ENCODE results near the gene TRUB2.

TRUB2 gene

DNA sequence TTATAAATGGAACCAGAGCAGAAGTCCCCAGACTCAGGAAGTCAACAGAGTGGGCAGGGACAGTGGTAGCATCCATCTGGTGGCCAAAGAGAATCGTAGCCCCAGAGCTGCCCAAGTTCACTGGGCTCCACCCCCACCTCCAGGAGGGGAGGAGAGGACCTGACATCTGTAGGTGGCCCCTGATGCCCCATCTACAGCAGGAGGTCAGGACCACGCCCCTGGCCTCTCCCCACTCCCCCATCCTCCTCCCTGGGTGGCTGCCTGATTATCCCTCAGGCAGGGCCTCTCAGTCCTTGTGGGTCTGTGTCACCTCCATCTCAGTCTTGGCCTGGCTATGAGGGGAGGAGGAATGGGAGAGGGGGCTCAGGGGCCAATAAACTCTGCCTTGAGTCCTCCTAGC lies 38.6 kb upstream of the TRUB2 start:
- H3K4me3 ChIP-seq (ENCODE audit: low read length), result no peak overlapping the region

GRCh38 chr9:128358861-128359260 lies 36.6 kb upstream of the TRUB2 start:
- H3F3A ChIP-seq (ENCODE audit: control insufficient read depth, insufficient read depth), result no peaks in the 10 kb centered on the region; the same call in 1 of the 2 replicates
- no peak overlapping the region for H3K4me3 ChIP-seq (ENCODE audit: low read length)
- H3K4me1 ChIP-seq (ENCODE audit: control insufficient read depth, low read length), result peaks cover 9% of the 10 kb centered on the region
- H3K9me2 ChIP-seq (replicated peaks; ENCODE audit: control insufficient read depth, low read length), result no peaks in the 10 kb centered on the region
- no peak for TF ChIP-seq EZH2phosphoT487 (IDR thresholded peaks at IDR 0.05; ENCODE audit: borderline replicate concordance, low read length)
- TF ChIP-seq, protein P1, sequence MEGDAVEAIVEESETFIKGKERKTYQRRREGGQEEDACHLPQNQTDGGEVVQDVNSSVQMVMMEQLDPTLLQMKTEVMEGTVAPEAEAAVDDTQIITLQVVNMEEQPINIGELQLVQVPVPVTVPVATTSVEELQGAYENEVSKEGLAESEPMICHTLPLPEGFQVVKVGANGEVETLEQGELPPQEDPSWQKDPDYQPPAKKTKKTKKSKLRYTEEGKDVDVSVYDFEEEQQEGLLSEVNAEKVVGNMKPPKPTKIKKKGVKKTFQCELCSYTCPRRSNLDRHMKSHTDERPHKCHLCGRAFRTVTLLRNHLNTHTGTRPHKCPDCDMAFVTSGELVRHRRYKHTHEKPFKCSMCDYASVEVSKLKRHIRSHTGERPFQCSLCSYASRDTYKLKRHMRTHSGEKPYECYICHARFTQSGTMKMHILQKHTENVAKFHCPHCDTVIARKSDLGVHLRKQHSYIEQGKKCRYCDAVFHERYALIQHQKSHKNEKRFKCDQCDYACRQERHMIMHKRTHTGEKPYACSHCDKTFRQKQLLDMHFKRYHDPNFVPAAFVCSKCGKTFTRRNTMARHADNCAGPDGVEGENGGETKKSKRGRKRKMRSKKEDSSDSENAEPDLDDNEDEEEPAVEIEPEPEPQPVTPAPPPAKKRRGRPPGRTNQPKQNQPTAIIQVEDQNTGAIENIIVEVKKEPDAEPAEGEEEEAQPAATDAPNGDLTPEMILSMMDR (IDR thresholded peaks at IDR 0.05; ENCODE audit: low read depth, low read length, poor library complexity, severe bottlenecking), result no peak
- H3K27me3 ChIP-seq (ENCODE audit: control insufficient read depth, low read length), result no peaks in the 10 kb centered on the region
- H3K36me3 ChIP-seq (ENCODE audit: control insufficient read depth, low read length), result peaks cover 8% of the 10 kb centered on the region; the same call in 1 of the 2 replicates
- no peak overlapping the region for H3K27ac ChIP-seq (ENCODE audit: low read depth, low read length)
- no peaks in the 10 kb centered on the region for H3K79me2 ChIP-seq (ENCODE audit: control insufficient read depth, low read length)
- H4K20me1 ChIP-seq (ENCODE audit: control insufficient read depth, insufficient read depth, low read depth, low read length), result no peaks in the 10 kb centered on the region
- H3K9me3 ChIP-seq (ENCODE audit: control insufficient read depth, insufficient read depth, low read length), result no peaks in the 10 kb centered on the region
- H3K4me2 ChIP-seq (ENCODE audit: low read length), result no peak overlapping the region

More for the DNA sequence above, 38.6 kb upstream of the TRUB2 start:
- H3K4me2 ChIP-seq (ENCODE audit: low read length), result no peak overlapping the region
- peaks cover 26% of the 10 kb centered on the region for H3K4me1 ChIP-seq (ENCODE audit: control insufficient read depth, low read length)
- peaks cover 2% of the 10 kb centered on the region; the same call in 1 of the 2 replicates for H3K36me3 ChIP-seq (ENCODE audit: control insufficient read depth, low read length)
- H3K9me2 ChIP-seq (replicated peaks; ENCODE audit: control insufficient read depth, low read length), result no peaks in the 10 kb centered on the region
- no peaks in the 10 kb centered on the region for H3K79me2 ChIP-seq (ENCODE audit: control insufficient read depth, low read length)
- no peak overlapping the region for H3K27ac ChIP-seq (ENCODE audit: low read depth, low read length)
- H3K9me3 ChIP-seq (ENCODE audit: control insufficient read depth, insufficient read depth, low read length), result no peaks in the 10 kb centered on the region
- TF ChIP-seq, protein P1 (IDR thresholded peaks at IDR 0.05; ENCODE audit: low read depth, low read length, poor library complexity, severe bottlenecking), result no peak
- TF ChIP-seq EZH2phosphoT487 (IDR thresholded peaks at IDR 0.05; ENCODE audit: borderline replicate concordance, low read length), result no peak
- H4K20me1 ChIP-seq (ENCODE audit: control insufficient read depth, insufficient read depth, low read depth, low read length), result no peaks in the 10 kb centered on the region
- no peaks in the 10 kb centered on the region; the same call in 1 of the 2 replicates for H3F3A ChIP-seq (ENCODE audit: control insufficient read depth, insufficient read depth)
- H3K27me3 ChIP-seq (ENCODE audit: control insufficient read depth, low read length), result no peaks in the 10 kb centered on the region

GRCh38 chr9:128358090-128358489 lies 35.8 kb upstream of the TRUB2 start:
- TF ChIP-seq, protein P1 (IDR thresholded peaks at IDR 0.05; ENCODE audit: low read depth, low read length, poor library complexity, severe bottlenecking), result no peak
- Histone ChIP-seq H4K20me1 (ENCODE audit: control insufficient read depth, insufficient read depth, low read depth, low read length) (no peaks in the 10 kb centered on the region), H3K9me2 (replicated peaks; ENCODE audit: control insufficient read depth, low read length) (no peaks in the 10 kb centered on the region), H3K27ac (ENCODE audit: low read depth, low read length) (no peak overlapping the region), H3K79me2 (ENCODE audit: control insufficient read depth, low read length) (no peaks in the 10 kb centered on the region), H3K4me1 (ENCODE audit: control insufficient read depth, low read length) (peaks cover 9% of the 10 kb centered on the region), H3K27me3 (ENCODE audit: control insufficient read depth, low read length) (no peaks in the 10 kb centered on the region), H3F3A (ENCODE audit: control insufficient read depth, insufficient read depth) (no peaks in the 10 kb centered on the region), H3K4me2 (ENCODE audit: low read length) (no peak overlapping the region), H3K9me3 (ENCODE audit: control insufficient read depth, insufficient read depth, low read length) (no peaks in the 10 kb centered on the region), H3K4me3 (ENCODE audit: low read length) (no peak overlapping the region), H3K36me3 (ENCODE audit: control insufficient read depth, low read length) (peaks cover 8% of the 10 kb centered on the region; the same call in 1 of the 2 replicates)
